ENCODE results near the gene RAD21L1.
"Not testable (repeated sequence)": the region's sequence is repeated elsewhere in the genome, so short reads cannot be mapped to it uniquely, and the experiment has no call there.

Gene RAD21L1

GRCh38 chr20:1229541-1229940 is 3.7 kb downstream of the RAD21L1 start:
- no peak for DNase-seq

DNA sequence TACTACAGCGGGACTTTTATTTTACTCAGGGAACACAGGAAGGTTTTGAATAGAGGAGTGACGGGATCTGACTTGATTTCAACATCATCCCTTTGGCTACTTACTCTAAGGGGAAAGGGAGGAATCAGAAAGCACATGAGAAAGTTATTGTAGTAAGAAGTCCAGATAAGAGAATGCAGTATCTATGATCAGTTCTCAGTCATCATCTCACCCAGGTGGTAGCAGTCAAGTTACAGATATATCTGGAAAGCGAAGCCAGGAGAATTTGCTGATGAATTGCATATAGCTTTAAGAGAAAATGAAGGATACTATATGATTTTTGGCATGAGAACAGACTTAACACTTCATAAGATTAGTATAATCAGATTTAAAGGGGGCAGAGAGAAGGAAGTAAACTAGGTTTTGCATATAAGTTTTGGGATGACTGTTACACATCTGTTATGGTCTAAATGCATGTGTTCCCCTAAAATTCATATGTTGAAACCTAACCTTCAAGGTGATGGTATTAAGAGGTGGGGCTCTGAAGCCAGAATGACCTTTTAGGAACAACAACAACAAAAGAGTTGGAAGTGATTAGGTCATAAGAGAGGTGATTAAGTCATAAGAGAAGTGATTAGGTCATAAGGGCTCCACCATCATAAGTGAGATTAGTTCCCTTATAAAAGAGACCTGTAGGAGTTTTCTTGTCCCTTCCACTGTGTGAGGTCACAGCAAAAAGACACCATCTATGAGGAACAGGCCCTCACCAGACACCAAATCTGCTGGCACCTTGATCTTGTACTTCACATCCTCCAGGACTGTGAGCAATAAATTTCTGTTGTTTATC is 6.7 kb downstream of the RAD21L1 start:
- DNase-seq, result no peak

DNA sequence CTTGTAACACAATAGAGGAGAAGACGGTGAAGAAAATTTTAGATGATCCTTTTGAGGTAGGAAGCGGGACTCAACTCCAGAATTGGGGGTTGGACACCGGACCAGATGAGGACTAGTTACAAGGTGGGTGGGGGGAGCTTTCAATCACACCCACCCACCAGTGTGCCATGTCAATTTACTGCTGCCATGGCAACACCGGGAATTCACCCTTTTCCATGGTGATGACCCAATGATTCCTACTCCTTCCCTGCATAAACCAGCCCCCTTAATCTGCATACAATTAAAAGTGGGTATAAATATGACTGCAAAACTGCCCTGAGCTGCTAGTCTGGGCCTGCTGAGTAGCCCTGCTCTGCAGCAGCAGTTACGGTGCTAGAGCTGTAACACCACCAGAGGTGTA is 14.7 kb downstream of the RAD21L1 start:
- no peak for DNase-seq

DNA sequence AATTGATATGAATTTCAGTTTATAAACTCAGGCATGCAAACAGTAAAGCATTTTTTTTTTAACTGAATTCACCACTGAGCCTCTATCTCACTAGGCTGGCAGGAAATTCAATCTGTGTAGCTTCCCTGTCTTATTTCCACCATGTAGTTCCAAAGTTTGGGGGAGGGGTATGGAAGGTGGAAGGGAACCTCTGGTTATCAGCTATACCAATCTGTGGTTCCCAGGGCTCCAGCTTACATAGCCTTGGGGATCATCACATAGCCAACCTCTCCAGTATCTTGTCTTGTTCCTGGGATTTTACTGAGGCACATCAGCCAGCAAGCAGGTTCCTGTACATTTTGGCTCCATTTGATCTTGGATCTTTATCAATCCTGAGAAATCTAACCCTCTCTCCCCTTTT is 15.6 kb downstream of the RAD21L1 start:
- DNase-seq, result no peak

DNA sequence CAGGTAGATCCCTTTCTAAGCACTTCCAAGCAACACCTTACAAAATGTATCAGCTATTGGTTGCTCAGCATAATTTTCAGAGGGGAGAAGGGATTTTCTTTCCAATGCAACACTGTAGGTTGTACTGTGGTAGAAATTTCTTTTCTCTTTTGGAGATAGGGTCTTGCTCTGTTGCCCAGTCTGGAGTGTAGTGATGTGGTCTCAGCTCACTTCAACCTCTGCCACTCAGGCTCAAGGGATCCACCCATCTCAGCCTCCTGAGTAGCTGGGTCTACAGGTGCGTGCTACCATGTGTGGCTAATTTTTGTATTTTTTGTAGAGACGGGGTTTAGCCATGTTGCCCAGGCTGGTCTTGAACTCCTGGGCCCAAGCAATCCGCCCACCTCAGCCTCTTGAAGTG is 16.3 kb downstream of the RAD21L1 start:
- no peak for DNase-seq

DNA sequence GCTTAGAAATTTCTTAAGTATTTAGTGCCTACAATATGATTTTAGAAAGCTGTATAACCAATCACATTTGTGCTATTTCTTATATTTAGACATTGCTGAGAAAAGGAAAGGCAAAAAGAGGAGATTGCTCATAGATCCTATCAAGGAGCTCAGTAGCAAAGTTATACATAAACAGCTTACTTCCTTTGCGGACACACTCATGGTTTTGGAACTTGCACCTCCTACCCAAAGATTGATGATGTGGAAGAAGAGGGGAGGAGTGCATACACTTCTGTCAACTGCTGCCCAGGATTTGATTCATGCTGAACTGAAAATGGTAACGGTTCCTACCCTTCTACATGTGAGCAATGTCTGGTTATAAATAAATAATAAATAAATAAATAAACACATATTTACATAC is 16.7 kb downstream of the RAD21L1 start:
- no peak for DNase-seq

- no peak for DNase-seq
These were observed 19.7 kb downstream of the RAD21L1 start for GRCh38 chr20:1245578-1245977.

DNA sequence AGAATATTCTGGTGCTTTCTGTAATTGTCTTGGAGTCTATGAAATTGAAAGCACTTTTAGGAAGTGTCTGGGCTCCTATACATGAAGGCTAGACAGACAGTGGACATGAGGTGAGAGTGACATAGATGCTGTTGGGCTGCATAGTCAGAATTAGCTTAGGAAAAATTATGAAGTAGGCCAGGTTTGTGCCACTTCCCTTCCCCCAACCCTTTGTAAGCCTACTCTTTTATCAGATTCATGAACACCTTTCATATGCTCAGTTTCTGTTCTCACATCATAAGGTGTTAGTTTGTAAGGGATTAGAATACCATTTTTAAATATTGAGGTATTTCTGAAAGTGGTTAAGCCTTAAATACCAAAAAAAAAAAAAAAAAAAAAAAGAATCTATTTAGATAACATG is 21.8 kb downstream of the RAD21L1 start:
- DNase-seq, result no peak

DNA sequence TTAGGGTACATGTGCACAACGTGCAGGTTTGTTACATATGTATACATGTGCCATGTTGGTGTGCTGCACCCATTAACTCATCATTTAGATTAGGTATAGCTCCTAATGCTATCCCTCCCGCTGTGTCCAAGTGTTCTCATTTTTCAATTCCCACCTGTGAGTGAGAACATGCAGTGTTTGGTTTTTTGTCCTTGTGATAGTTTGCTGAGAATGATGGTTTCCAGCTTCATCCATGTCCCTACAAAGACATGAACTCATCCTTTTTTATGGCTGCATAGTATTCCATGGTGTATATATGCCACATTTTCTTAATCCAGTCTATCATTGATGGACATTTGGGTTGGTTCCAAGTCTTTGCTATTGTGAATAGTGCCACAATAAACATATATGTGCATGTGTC is 24.4 kb downstream of the RAD21L1 start:
- not testable (repeated sequence) for DNase-seq

GRCh38 chr20:1252416-1252815 is 26.6 kb downstream of the RAD21L1 start:
- no peak for DNase-seq

DNA sequence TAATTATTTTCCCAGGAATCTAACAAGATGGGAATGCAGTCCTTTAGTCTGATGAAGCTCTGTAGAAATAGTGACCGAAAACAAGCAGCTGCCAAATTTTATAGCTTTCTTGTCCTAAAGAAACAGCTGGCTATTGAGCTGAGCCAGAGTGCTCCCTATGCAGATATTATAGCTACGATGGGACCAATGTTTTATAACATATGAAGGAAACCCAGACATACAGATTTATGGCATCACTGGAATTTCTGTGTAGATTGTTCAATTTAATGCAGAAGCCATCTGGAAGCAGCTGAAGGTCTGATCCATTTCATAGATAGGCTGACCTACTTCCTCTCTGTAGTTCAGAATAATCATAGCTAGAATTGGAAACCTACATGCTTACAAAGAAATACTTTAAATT is 28.4 kb downstream of the RAD21L1 start:
- no peak for DNase-seq

DNA sequence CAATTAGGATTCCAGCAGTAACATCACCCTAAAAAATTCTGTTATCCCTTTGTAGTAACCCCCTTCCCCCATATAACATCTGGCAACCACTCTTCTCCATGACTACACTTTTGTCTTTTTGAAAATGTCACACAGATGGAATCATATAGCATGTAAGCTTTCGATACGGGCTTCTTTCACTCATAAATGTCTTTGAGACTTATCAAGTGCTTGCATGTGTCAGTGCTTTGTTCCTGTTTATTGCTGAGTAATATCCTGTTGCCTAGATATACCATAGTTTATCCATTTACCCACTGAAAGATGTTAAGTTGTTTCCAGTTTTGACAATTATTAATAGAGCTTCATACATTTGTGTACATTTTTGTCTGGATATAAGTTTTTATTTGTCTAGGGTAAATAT is 29.8 kb downstream of the RAD21L1 start:
- no peak for DNase-seq

- DNase-seq, result no peak
These were observed 38.0 kb downstream of the RAD21L1 start for GRCh38 chr20:1263853-1264252.

- no peak for DNase-seq
These were observed 38.9 kb downstream of the RAD21L1 start for GRCh38 chr20:1264727-1265126.

- no peak for DNase-seq
These were observed 39.5 kb downstream of the RAD21L1 start for GRCh38 chr20:1265226-1265915.

DNA sequence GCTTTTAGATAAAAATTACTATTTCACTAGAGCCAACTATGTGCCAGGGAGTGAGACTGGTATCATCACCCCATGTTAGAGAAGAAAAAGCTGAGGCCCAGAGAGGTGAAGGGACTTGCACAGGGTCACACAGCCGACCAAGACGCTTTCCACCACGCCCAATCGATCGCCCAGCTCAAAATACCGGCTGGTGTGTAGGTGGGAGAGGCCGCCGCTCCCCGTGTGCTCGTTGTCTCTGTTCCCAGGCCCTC is 40.0 kb downstream of the RAD21L1 start:
- DNase-seq, result no peak

- peak in 8 of 14 donors; percentile 38 to 70 (median 60) for DNase-seq
These were observed 40.5 kb downstream of the RAD21L1 start, which contains the start of gene SNPH for GRCh38 chr20:1266167-1266973. Gene SNPH, plus strand, starts transcription at chr20:1266294. Its CDS starts 29,946 bp downstream, at chr20:1296240.

GRCh38 chr20:1267161-1267560 is 41.3 kb downstream of the RAD21L1 start:
- peak in 1 of 14 donors; percentile 52 for DNase-seq

DNA sequence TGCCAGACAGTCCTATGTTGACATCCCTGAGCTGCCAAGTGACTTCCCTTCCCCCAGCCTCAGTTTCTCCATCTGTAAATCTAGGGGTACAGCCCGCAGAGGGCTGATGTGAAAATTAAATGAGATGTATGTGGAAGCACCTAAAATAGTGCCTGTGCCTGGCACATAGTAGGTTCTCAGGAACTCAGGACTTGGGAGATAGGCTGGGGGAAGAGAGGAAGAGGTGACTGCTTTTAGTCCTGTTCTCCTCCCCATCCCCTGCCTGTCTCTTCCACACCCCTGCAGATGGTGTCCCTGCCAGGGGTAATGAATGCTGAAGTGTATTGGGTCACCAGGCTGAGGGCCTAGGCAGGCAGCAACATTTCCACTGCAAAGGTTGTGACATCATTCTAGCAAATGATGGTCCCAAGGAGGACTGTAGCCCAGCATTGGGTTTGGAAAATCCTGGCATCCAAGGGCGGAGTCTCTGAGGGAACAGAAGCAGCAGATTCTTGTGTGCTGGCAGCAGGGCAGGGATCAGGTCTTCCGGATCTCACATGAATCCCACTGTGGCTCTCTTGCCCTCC is 42.0 kb downstream of the RAD21L1 start:
- DNase-seq, result no peak

DNA sequence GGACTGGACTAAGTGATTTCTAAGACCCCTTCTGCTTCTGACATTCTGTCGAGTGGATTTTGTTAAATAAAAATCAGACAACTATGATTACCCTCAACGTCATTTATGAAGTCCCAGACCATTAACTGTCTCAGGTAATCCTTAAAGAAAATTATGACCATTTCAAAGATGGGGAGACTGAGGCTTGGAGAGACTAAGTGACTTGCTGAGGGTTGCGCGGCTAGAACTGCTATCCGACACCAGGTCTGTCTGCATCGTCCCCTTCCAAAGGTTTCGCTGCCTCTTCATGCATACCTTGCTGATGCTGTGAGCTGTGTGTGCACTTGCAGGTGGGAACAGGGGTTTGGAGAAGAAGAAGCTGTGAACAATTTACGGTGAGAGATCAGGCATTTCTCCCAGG is 43.4 kb downstream of the RAD21L1 start:
- no peak for DNase-seq

GRCh38 chr20:1269850-1270249 is 44.0 kb downstream of the RAD21L1 start:
- DNase-seq, result no peak

DNA sequence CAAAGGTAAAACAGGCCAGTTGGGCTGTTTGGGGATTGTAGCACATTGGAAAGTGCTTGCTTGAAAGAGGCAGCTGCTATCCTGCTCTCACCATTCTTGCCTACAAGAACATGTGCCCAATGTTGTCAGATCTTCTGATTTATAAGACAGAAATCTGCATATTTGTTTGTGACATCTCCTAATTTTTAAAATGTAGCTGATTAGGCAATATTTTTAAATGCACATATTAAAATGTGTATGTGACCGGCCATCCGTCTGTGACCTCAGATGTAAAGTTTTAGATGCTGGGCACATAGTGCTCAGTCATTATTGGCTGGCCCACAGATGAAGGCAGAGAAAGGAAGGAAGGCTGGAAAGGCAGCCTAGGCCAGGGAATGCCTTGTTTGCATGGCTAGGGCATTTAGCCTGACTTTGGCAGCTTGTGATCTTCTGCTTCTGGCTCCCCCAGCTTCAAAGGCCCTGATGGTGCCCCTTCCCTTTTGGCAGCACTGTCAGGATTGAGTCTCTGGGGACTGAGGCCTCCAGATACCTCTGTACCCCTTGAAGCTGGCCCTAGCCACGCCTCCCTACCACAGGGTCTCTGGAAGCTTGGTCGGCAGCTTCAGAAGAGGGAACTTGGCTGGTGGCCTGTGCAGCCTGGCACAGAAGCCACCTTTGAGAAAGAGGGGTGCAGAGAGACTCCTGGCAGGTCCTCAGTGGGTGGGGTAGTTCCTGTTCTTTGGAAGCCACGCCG is 46.7 kb downstream of the RAD21L1 start:
- peak in 6 of 14 donors; percentile 25 to 62 (median 44) for DNase-seq
